Measurements from ENCODE around the gene CNBP. TPM values are rescaled to one million over a fixed set of nuclear protein-coding genes. Genes with fewer than 3 reads are reported as not detected.

The CNBP gene
- total and polyA plus RNA-seq, 2 of the 13 experiments (the other 11 are each of a cell fraction or from before 2014, with no cell fraction given): 282 to 354 TPM

DNA sequence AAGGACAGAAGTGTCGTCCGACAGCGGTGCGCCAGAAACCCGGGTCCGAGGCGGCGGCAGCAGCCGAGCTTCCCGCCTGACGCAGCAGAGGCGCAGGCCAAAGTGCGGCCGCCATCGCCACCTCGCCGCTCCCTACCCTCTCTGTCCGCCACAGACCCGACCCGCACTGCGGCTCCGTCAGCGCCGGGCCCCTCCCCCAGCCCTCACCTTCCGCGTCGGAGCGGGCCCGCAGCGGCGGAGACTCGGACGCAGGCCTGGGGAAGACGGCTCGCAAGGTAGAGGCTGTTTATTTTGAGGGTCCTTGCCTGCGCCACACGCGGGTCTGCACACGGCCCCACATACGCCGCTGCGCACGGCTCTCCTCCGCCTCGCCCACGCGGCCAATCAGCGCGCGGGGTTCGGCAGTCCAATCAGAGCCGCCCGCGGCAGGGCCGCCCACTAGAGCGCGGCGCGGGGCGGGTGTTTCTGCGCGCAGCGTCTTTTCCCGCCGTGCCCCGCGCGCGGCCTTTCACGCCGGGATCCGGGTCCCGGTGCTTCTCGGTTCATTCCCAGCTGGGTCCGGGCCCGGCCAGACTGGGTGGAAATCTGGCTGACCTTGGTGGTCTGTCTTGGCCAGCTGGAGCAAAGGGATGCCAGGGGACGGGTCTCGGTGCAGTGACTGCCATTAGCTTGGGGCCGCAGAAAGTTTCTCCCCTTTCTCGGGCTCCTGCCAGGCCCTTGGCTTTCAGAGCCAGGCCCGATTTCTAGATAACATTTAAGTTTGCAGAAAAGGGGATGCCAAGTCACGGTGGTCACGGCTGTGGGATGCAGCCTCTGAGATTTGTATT, at the start of gene CNBP (continued):
- TF ChIP-seq, protein P1, sequence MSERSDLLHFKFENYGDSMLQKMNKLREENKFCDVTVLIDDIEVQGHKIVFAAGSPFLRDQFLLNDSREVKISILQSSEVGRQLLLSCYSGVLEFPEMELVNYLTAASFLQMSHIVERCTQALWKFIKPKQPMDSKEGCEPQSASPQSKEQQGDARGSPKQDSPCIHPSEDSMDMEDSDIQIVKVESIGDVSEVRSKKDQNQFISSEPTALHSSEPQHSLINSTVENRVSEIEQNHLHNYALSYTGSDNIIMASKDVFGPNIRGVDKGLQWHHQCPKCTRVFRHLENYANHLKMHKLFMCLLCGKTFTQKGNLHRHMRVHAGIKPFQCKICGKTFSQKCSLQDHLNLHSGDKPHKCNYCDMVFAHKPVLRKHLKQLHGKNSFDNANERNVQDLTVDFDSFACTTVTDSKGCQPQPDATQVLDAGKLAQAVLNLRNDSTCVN (CRISPR knock-in tag; IDR thresholded peaks at IDR 0.05; ENCODE audit: borderline replicate concordance): peak; percentile 46; the same call in 1 of the 2 replicates
- TF ChIP-seq ZNF556 (CRISPR knock-in tag; IDR thresholded peaks at IDR 0.05; ENCODE audit: borderline replicate concordance) (peak; percentile 54; the same call in 1 of the 2 replicates), ZFY (CRISPR knock-in tag; IDR thresholded peaks at IDR 0.05) (peak; percentile 96), PITX1 (CRISPR knock-in tag; IDR thresholded peaks at IDR 0.05) (no peak; the same call in 1 of the 2 replicates), AKAP8 (CRISPR knock-in tag; IDR thresholded peaks at IDR 0.05) (0 out of 2 replicates have a peak, but pooled peaks have one; percentile 17), ZNF598 (CRISPR knock-in tag; IDR thresholded peaks at IDR 0.05; ENCODE audit: borderline replicate concordance) (peak; percentile 92; the same call in 1 of the 2 replicates), ZNF773 (CRISPR knock-in tag; IDR thresholded peaks at IDR 0.05; ENCODE audit: borderline replicate concordance) (peak; percentile 46; the same call in 1 of the 2 replicates), KLF6 (CRISPR knock-in tag; IDR thresholded peaks at IDR 0.05) (peak; percentile 73; the same call in 1 of the 2 replicates), IKZF1 (IDR thresholded peaks at IDR 0.05) (no peak), AGO2 (optimal IDR thresholded peaks at IDR 0.05; ENCODE audit: low read depth, low read length) (peak; percentile 96), RAD51 (IDR thresholded peaks at IDR 0.05; ENCODE audit: borderline replicate concordance) (no peak), ZSCAN29 (CRISPR knock-in tag; conservative IDR thresholded peaks at IDR 0.05) (no peak; the same call in 1 of the 2 replicates)
- TF ChIP-seq, protein P2, sequence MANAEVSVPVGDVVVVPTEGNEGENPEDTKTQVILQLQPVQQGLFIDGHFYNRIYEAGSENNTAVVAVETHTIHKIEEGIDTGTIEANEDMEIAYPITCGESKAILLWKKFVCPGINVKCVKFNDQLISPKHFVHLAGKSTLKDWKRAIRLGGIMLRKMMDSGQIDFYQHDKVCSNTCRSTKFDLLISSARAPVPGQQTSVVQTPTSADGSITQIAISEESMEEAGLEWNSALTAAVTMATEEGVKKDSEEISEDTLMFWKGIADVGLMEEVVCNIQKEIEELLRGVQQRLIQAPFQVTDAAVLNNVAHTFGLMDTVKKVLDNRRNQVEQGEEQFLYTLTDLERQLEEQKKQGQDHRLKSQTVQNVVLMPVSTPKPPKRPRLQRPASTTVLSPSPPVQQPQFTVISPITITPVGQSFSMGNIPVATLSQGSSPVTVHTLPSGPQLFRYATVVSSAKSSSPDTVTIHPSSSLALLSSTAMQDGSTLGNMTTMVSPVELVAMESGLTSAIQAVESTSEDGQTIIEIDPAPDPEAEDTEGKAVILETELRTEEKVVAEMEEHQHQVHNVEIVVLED (CRISPR knock-in tag; IDR thresholded peaks at IDR 0.05; ENCODE audit: borderline replicate concordance): peak; percentile 96
- TF ChIP-seq, protein P3, sequence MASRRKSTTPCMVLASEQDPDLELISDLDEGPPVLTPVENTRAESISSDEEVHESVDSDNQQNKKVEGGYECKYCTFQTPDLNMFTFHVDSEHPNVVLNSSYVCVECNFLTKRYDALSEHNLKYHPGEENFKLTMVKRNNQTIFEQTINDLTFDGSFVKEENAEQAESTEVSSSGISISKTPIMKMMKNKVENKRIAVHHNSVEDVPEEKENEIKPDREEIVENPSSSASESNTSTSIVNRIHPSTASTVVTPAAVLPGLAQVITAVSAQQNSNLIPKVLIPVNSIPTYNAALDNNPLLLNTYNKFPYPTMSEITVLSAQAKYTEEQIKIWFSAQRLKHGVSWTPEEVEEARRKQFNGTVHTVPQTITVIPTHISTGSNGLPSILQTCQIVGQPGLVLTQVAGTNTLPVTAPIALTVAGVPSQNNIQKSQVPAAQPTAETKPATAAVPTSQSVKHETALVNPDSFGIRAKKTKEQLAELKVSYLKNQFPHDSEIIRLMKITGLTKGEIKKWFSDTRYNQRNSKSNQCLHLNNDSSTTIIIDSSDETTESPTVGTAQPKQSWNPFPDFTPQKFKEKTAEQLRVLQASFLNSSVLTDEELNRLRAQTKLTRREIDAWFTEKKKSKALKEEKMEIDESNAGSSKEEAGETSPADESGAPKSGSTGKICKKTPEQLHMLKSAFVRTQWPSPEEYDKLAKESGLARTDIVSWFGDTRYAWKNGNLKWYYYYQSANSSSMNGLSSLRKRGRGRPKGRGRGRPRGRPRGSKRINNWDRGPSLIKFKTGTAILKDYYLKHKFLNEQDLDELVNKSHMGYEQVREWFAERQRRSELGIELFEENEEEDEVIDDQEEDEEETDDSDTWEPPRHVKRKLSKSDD (CRISPR knock-in tag; IDR thresholded peaks at IDR 0.05; ENCODE audit: low read depth): no peak
- TF ChIP-seq, protein P4, sequence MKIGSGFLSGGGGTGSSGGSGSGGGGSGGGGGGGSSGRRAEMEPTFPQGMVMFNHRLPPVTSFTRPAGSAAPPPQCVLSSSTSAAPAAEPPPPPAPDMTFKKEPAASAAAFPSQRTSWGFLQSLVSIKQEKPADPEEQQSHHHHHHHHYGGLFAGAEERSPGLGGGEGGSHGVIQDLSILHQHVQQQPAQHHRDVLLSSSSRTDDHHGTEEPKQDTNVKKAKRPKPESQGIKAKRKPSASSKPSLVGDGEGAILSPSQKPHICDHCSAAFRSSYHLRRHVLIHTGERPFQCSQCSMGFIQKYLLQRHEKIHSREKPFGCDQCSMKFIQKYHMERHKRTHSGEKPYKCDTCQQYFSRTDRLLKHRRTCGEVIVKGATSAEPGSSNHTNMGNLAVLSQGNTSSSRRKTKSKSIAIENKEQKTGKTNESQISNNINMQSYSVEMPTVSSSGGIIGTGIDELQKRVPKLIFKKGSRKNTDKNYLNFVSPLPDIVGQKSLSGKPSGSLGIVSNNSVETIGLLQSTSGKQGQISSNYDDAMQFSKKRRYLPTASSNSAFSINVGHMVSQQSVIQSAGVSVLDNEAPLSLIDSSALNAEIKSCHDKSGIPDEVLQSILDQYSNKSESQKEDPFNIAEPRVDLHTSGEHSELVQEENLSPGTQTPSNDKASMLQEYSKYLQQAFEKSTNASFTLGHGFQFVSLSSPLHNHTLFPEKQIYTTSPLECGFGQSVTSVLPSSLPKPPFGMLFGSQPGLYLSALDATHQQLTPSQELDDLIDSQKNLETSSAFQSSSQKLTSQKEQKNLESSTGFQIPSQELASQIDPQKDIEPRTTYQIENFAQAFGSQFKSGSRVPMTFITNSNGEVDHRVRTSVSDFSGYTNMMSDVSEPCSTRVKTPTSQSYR (CRISPR knock-in tag; IDR thresholded peaks at IDR 0.05; ENCODE audit: borderline replicate concordance): no peak; the same call in 1 of the 2 replicates
- TF ChIP-seq, protein P5, sequence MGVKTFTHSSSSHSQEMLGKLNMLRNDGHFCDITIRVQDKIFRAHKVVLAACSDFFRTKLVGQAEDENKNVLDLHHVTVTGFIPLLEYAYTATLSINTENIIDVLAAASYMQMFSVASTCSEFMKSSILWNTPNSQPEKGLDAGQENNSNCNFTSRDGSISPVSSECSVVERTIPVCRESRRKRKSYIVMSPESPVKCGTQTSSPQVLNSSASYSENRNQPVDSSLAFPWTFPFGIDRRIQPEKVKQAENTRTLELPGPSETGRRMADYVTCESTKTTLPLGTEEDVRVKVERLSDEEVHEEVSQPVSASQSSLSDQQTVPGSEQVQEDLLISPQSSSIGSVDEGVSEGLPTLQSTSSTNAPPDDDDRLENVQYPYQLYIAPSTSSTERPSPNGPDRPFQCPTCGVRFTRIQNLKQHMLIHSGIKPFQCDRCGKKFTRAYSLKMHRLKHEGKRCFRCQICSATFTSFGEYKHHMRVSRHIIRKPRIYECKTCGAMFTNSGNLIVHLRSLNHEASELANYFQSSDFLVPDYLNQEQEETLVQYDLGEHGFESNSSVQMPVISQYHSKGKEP (CRISPR knock-in tag; IDR thresholded peaks at IDR 0.05): no peak

Data from HepG2 (cell line).